Neural progenitor cell (in vitro differentiated cells): ENCODE results near the gene ABCC6. TPM values are rescaled to one million over a fixed set of nuclear protein-coding genes. Genes with fewer than 3 reads are reported as not detected.
"Not testable (repeated sequence)": the region's sequence is repeated elsewhere in the genome, so short reads cannot be mapped to it uniquely, and the experiment has no call there.

ENCODE experiments used
- DNase-seq: peaks from one replicate; pipeline ENCODE4 v3.0.0-alpha.2; 2016; ENCODE audit warnings: low spot score
- H2AFZ ChIP-seq: fragments of 200-600 bp; sonication (generic); replicated peaks from 2 replicates; pipeline ENCODE4 v1.6.1; 2016; ENCODE audit warnings: antibody characterized with exemption
- H3F3A ChIP-seq: fragments of 200-600 bp; sonication (generic); 2 replicates; pipeline ENCODE4 v1.6.1; 2016; ENCODE audit warnings: antibody characterized with exemption, low read depth
- H3K27ac ChIP-seq: fragments of 200-600 bp; sonication (generic); 2 replicates; pipeline ENCODE4 v1.5.1; 2016; ENCODE audit warnings: mild to moderate bottlenecking
- H3K27me3 ChIP-seq: fragments of 200-600 bp; sonication (generic); 2 replicates; pipeline ENCODE4 v1.6.1; 2016; ENCODE audit warnings: mild to moderate bottlenecking, moderate library complexity
- H3K36me3 ChIP-seq: fragments of 200-600 bp; sonication (generic); 2 replicates; pipeline ENCODE4 v1.5.1; 2016
- H3K4me1 ChIP-seq: fragments of 200-600 bp; sonication (generic); 2 replicates; pipeline ENCODE4 v1.6.1; 2016; ENCODE audit warnings: mixed run types
- H3K4me2 ChIP-seq: fragments of 200-600 bp; sonication (generic); 2 replicates; pipeline ENCODE4 v1.6.1; 2016
- H3K4me3 ChIP-seq: fragments of 200-600 bp; sonication (generic); 2 replicates; pipeline ENCODE4 v1.5.1; 2016
- H3K79me2 ChIP-seq: fragments of 200-600 bp; sonication (generic); 2 replicates; pipeline ENCODE4 v1.6.1; 2016; ENCODE audit warnings: low read depth
- H3K9ac ChIP-seq: fragments of 200-600 bp; sonication (generic); 2 replicates; pipeline ENCODE4 v1.6.1; 2016
- H3K9me3 ChIP-seq: fragments of 200-600 bp; sonication (generic); 2 replicates; pipeline ENCODE4 v1.5.1; 2016; ENCODE audit warnings: low read depth
- H4K20me1 ChIP-seq: fragments of 200-600 bp; sonication (generic); 2 replicates; pipeline ENCODE4 v1.6.1; 2016; ENCODE audit warnings: low read depth
- H3K27ac Mint-ChIP-seq: 3 replicates; pipeline ENCODE4 v1.8.0; 2021; ENCODE audit warnings: mixed read lengths
- H3K27me3 Mint-ChIP-seq: 2 replicates; pipeline ENCODE4 v1.8.0; 2022; ENCODE audit warnings: low read depth, mild to moderate bottlenecking, inconsistent platforms, moderate library complexity, mixed read lengths; ENCODE audit not compliant: insufficient read depth
- H3K36me3 Mint-ChIP-seq: 3 replicates; pipeline ENCODE4 v1.8.0; 2021; ENCODE audit warnings: mixed read lengths
- H3K4me1 Mint-ChIP-seq: 3 replicates; pipeline ENCODE4 v1.8.0; 2021; ENCODE audit warnings: mixed read lengths
- H3K4me3 Mint-ChIP-seq: 3 replicates; pipeline ENCODE4 v1.8.0; 2021; ENCODE audit warnings: mild to moderate bottlenecking, moderate library complexity, mixed read lengths
- H3K9me3 Mint-ChIP-seq: 3 replicates; pipeline ENCODE4 v1.8.0; 2020; ENCODE audit warnings: mixed read lengths
- EZH2 ChIP-seq: fragments of 200-600 bp; sonication (generic); IDR thresholded peaks from 2 replicates; pipeline ENCODE4 v1.6.1; 2017; ENCODE audit warnings: antibody characterized with exemption, mild to moderate bottlenecking, moderate library complexity
- EZH2phosphoT487 ChIP-seq: fragments of 200-600 bp; sonication (generic); IDR thresholded peaks from 2 replicates; pipeline ENCODE4 v1.6.1; 2017; ENCODE audit warnings: antibody characterized with exemption
- total RNA-seq: library from RNA; depleted of rRNA; stranded (reverse); fragments of >200 nt; gene quantifications from 2 replicates; pipeline ENCODE4 v1.2.3, GENCODE V29; 2015; ENCODE audit warnings: low replicate concordance
- TF ChIP-seq, protein P1 (sequence below): fragments of 200-600 bp; sonication (generic); IDR thresholded peaks from 2 replicates; pipeline ENCODE4 v1.5.1; 2017; ENCODE audit warnings: antibody characterized with exemption, mild to moderate bottlenecking

The ABCC6 gene
- total RNA-seq, 1 donor from 2014 or later: 0.79 TPM

DNA sequence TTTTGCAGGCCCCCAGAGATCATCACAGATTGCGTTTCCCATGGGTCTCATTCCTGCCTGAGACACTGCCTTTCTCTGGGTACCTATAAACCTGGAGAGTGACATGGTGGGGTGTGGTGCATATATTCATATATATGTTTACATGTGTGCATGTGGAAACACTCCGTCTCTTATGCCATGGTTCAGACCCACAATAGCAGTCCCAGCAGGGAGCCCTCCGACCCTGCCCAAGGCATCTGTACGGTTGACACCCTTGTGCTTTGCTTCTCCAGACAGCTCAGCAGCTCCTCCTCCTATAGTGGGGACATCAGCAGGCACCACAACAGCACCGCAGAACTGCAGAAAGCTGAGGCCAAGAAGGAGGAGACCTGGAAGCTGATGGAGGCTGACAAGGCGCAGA, 116.8 kb downstream of the ABCC6 start:
- Mint-ChIP-seq H3K27me3 (peaks cover 5% of the 10 kb centered on the region), H3K4me1 (peaks cover 5% of the 10 kb centered on the region), H3K9me3 (peaks cover 2% of the 10 kb centered on the region), H3K4me3 (no peak overlapping the region), H3K36me3 (peaks cover 16% of the 10 kb centered on the region), H3K27ac (no peak overlapping the region)
- Histone ChIP-seq H3K9ac (no peak overlapping the region), H3K9me3 (no peaks in the 10 kb centered on the region), H3K4me1 (no peaks in the 10 kb centered on the region), H3K4me3 (no peak overlapping the region), H3K27me3 (no peaks in the 10 kb centered on the region), H4K20me1 (no peaks in the 10 kb centered on the region), H2AFZ (no peak overlapping the region), H3K36me3 (no peaks in the 10 kb centered on the region), H3K79me2 (no peaks in the 10 kb centered on the region), H3K4me2 (no peak overlapping the region), H3K27ac (no peak overlapping the region), H3F3A (no peaks in the 10 kb centered on the region)
- TF ChIP-seq EZH2 (no peak), EZH2phosphoT487 (no peak)
- TF ChIP-seq, protein P1, sequence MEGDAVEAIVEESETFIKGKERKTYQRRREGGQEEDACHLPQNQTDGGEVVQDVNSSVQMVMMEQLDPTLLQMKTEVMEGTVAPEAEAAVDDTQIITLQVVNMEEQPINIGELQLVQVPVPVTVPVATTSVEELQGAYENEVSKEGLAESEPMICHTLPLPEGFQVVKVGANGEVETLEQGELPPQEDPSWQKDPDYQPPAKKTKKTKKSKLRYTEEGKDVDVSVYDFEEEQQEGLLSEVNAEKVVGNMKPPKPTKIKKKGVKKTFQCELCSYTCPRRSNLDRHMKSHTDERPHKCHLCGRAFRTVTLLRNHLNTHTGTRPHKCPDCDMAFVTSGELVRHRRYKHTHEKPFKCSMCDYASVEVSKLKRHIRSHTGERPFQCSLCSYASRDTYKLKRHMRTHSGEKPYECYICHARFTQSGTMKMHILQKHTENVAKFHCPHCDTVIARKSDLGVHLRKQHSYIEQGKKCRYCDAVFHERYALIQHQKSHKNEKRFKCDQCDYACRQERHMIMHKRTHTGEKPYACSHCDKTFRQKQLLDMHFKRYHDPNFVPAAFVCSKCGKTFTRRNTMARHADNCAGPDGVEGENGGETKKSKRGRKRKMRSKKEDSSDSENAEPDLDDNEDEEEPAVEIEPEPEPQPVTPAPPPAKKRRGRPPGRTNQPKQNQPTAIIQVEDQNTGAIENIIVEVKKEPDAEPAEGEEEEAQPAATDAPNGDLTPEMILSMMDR: no peak
- no peak for DNase-seq

DNA sequence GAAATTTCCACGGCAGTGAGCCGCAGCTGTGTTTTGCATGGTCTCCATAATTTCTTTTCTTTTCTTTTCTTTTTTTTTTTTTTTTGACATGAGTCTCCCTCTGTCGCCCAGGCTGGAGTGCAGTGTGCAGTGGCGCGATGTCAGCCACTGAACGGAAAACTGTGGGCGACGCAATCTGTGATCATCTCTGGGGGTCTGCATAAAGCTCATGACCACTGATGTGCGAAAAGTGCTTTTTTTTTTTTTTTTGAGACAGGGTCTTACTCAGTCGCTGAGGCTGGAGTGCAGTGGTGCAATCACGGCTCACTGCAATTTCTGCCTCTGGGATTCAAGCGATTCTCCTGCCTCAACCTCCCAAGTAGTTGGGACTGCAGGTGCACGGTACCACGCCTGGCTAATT, 117.6 kb downstream of the ABCC6 start:
- Mint-ChIP-seq H3K4me3 (no peak overlapping the region), H3K4me1 (peaks cover 5% of the 10 kb centered on the region), H3K27ac (peak overlapping the region; percentile 78), H3K36me3 (peaks cover 17% of the 10 kb centered on the region), H3K27me3 (peaks cover 5% of the 10 kb centered on the region), H3K9me3 (peaks cover 2% of the 10 kb centered on the region)
- Histone ChIP-seq H3K9me3 (no peaks in the 10 kb centered on the region), H3K27ac (no peak overlapping the region), H3K79me2 (no peaks in the 10 kb centered on the region), H4K20me1 (no peaks in the 10 kb centered on the region), H3K4me3 (no peak overlapping the region), H3K27me3 (no peaks in the 10 kb centered on the region), H2AFZ (no peak overlapping the region), H3K4me1 (no peaks in the 10 kb centered on the region), H3K9ac (no peak overlapping the region), H3F3A (no peaks in the 10 kb centered on the region), H3K36me3 (no peaks in the 10 kb centered on the region), H3K4me2 (no peak overlapping the region)
- DNase-seq: no peak
- TF ChIP-seq, protein P1: no peak
- no peak for TF ChIP-seq EZH2

DNA sequence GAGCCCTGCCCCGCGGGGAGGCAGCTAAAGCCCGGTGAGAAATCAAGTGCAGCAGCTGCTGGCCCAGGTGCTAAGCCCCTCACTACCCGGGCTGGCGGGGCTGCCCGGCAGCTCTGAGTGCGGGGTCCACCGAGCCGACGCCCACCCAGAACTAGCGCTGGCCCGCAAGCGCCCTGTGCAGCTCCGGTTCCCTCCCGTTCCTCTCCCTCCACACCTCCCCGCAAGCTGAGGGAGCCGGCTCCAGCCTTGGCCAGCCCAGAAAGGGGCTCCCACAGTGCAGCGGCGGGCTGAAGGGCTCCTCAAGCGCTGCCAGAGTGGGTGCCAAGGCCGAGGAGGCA, 118.5 kb downstream of the ABCC6 start:
- not testable (repeated sequence) for H3K9me3 ChIP-seq, H3K9me3 Mint-ChIP-seq, H3K4me3 Mint-ChIP-seq, H2AFZ ChIP-seq, H3K36me3 ChIP-seq, H3K9ac ChIP-seq, H3K4me1 Mint-ChIP-seq, H3K27ac ChIP-seq, H3K4me1 ChIP-seq, H3K79me2 ChIP-seq, H3K4me3 ChIP-seq, H4K20me1 ChIP-seq, H3K27me3 ChIP-seq, H3F3A ChIP-seq, H3K27ac Mint-ChIP-seq, H3K4me2 ChIP-seq, DNase-seq, H3K27me3 Mint-ChIP-seq
- H3K36me3 Mint-ChIP-seq: peaks cover 16% of the 10 kb centered on the region

DNA sequence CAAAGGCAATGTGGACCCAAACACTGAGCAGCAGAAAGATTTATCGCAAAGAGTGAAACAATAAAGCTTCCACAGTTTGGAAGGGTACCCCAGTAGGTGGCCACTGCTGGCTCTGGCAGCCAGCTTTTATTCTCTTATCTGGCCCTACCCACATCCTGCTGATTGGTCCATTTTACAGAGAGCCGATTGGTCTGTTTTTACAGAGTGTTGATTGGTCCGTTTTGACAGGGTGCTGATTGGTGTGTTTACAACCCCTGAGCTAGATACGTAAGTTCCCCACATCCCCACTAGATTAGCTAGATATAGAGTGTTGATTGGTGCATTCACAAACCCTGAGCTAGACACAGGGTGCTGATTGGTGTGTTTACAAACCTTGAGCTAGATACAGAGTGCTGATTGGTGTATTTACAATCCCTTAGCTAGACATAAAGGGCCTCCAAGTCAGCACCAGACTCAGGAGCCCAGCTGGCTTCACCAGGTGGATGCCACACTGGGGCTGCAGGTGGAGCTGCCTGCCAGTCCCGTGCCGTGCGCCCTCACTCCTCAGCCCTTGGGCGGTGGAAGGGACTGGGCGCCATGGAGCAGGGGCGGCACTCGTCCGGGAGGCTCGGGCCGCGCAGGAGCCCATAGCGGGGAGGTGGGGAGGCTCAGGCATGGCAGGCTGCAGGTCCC, 119.0 kb downstream of the ABCC6 start:
- not testable (repeated sequence) for H4K20me1 ChIP-seq, H3K4me2 ChIP-seq, H3K27ac Mint-ChIP-seq, H3K9me3 Mint-ChIP-seq, H3K79me2 ChIP-seq, H3K4me3 Mint-ChIP-seq, H3K4me1 Mint-ChIP-seq, H3K27me3 Mint-ChIP-seq, H3F3A ChIP-seq, H2AFZ ChIP-seq, H3K4me1 ChIP-seq, DNase-seq, H3K9me3 ChIP-seq, H3K9ac ChIP-seq, H3K36me3 ChIP-seq, H3K27me3 ChIP-seq, H3K4me3 ChIP-seq, H3K27ac ChIP-seq
- peaks cover 16% of the 10 kb centered on the region for H3K36me3 Mint-ChIP-seq
